GM21619 (cell line): Measurements from ENCODE around the gene ITGB5.
"Not testable (repeated sequence)": the region's sequence is repeated elsewhere in the genome, so short reads cannot be mapped to it uniquely, and the experiment has no call there.

Experiments
- ATAC-seq: cut with Tn5 transposase; IDR thresholded peaks from one replicate; pipeline ENCODE4 v1.9.1; 2021; ENCODE audit not compliant: unreplicated experiment

ITGB5 gene

GRCh38 chr3:124838963-124839362 lies 48.2 kb downstream of the ITGB5 start:
- no peak for ATAC-seq

GRCh38 chr3:124837730-124838186 lies 49.4 kb downstream of the ITGB5 start:
- no peak for ATAC-seq

GRCh38 chr3:124837065-124837464 lies 50.1 kb downstream of the ITGB5 start:
- ATAC-seq, result no peak

- no peak for ATAC-seq
Observed at GRCh38 chr3:124836448-124836847, 50.7 kb downstream of the ITGB5 start.

- peak; percentile 85 for ATAC-seq
Observed at GRCh38 chr3:124834723-124835718, 52.1 kb downstream of the ITGB5 start.

GRCh38 chr3:124833710-124834332 lies 53.3 kb downstream of the ITGB5 start:
- ATAC-seq, result no peak

GRCh38 chr3:124832782-124833709 lies 54.1 kb downstream of the ITGB5 start:
- ATAC-seq, result no peak

- ATAC-seq, result no peak
Observed at GRCh38 chr3:124831628-124832199, 55.5 kb downstream of the ITGB5 start.

- ATAC-seq, result no peak
Observed at GRCh38 chr3:124829819-124830554, 57.2 kb downstream of the ITGB5 start.

- no peak for ATAC-seq
Observed at GRCh38 chr3:124829178-124829818, 57.9 kb downstream of the ITGB5 start.

- not testable (repeated sequence) for ATAC-seq
Observed at GRCh38 chr3:124827476-124828206, 59.5 kb downstream of the ITGB5 start.

- no peak for ATAC-seq
Observed at GRCh38 chr3:124826703-124827102, 60.5 kb downstream of the ITGB5 start.

- no peak for ATAC-seq
Observed at GRCh38 chr3:124824286-124824915, 62.8 kb downstream of the ITGB5 start.

- ATAC-seq, result no peak
Observed at GRCh38 chr3:124823648-124824047, 63.5 kb downstream of the ITGB5 start.

- no peak for ATAC-seq
Observed at GRCh38 chr3:124823206-124823605, 64.0 kb downstream of the ITGB5 start.

GRCh38 chr3:124821356-124821755 lies 65.8 kb downstream of the ITGB5 start:
- no peak for ATAC-seq

GRCh38 chr3:124818398-124819091 lies 68.6 kb downstream of the ITGB5 start:
- ATAC-seq, result no peak

- ATAC-seq, result no peak
Observed at GRCh38 chr3:124817079-124817478, 70.1 kb downstream of the ITGB5 start.
